ENCODE data around the gene PRICKLE1.

PRICKLE1 gene

DNA sequence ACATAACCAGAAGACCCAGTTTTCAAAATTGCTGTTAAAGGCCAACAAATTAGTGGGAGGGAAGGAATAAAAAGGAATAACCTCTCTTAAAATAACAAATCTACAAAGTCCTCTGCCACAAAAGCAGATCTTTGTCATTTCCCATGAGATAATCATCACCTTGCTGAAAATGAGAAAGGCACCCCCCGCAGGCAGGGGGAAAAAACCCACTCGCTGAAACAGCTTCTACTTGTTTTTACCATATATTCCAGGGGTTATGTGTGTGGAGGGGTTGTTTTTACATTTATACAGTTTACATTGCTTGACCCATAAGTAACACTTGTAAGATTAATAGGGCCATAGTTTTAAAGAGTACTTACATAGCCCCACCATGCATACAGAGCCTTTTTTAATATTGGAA lies 131.0 kb downstream of the PRICKLE1 start:
- Histone ChIP-seq H3K4me1 (ENCODE audit: control insufficient read depth, insufficient read depth, low read length) (no peaks in the 10 kb centered on the region), H3K4me3 (ENCODE audit: low read length in 2 of 2) (no peak overlapping the region), H3K9ac (ENCODE audit: low read length in 2 of 2) (no peak overlapping the region), H3K27me3 (ENCODE audit: control insufficient read depth in 1 of 2, insufficient read depth in 2 of 2, low read length in 2 of 2) (no peaks in the 10 kb centered on the region), H3K36me3 (ENCODE audit: control insufficient read depth in 2 of 2, insufficient read depth in 2 of 2, low read length in 2 of 2) (peaks cover 14 to 20% of the 10 kb centered on the region in 2 donors), H3K9me3 (ENCODE audit: control insufficient read depth in 2 of 2, low read length in 2 of 2) (no peaks in the 10 kb centered on the region), H3K27ac (ENCODE audit: low read length) (no peak overlapping the region)

GRCh38 chr12:42450248-42450647 lies 139.3 kb downstream of the PRICKLE1 start:
- Histone ChIP-seq H3K4me1 (ENCODE audit: control insufficient read depth, insufficient read depth, low read length) (no peaks in the 10 kb centered on the region), H3K4me3 (ENCODE audit: low read length in 2 of 2) (no peak overlapping the region), H3K9ac (ENCODE audit: low read length in 2 of 2) (no peak overlapping the region), H3K27ac (ENCODE audit: low read length) (no peak overlapping the region), H3K36me3 (ENCODE audit: control insufficient read depth in 2 of 2, insufficient read depth in 2 of 2, low read length in 2 of 2) (peaks cover 0 to 5% of the 10 kb centered on the region in 2 donors), H3K27me3 (ENCODE audit: control insufficient read depth in 1 of 2, insufficient read depth in 2 of 2, low read length in 2 of 2) (no peaks in the 10 kb centered on the region), H3K9me3 (ENCODE audit: control insufficient read depth in 2 of 2, low read length in 2 of 2) (no peaks in the 10 kb centered on the region)

DNA sequence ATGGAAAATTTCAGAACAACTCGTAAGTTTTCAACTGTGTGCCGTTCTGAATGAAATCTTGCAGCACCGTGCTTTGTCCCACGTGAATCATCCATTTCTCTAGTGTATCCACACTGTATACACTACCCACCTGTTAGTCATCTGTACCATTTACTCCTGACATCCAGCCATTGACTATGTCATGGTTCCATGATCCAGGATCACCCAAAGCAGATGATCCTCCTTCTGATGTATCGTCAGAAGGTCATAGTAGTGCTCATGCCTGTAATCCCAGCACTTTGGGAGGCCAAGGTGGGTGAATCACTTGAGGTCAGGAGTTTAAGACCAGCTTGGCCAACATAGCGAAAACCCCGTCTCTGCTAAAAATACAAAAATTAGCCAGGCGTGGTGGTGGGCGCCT lies 140.7 kb downstream of the PRICKLE1 start:
- H3K27me3 ChIP-seq (ENCODE audit: control insufficient read depth in 1 of 2, insufficient read depth in 2 of 2, low read length in 2 of 2) = no peaks in the 10 kb centered on the region
- H3K9me3 ChIP-seq (ENCODE audit: control insufficient read depth in 2 of 2, low read length in 2 of 2) = no peaks in the 10 kb centered on the region
- no peaks in the 10 kb centered on the region for H3K4me1 ChIP-seq (ENCODE audit: control insufficient read depth, insufficient read depth, low read length)
- no peak overlapping the region for H3K9ac ChIP-seq (ENCODE audit: low read length in 2 of 2)
- H3K27ac ChIP-seq (ENCODE audit: low read length) = no peak overlapping the region
- no peak overlapping the region for H3K4me3 ChIP-seq (ENCODE audit: low read length in 2 of 2)
- peaks cover 4 to 8% of the 10 kb centered on the region in 2 donors for H3K36me3 ChIP-seq (ENCODE audit: control insufficient read depth in 2 of 2, insufficient read depth in 2 of 2, low read length in 2 of 2)

DNA sequence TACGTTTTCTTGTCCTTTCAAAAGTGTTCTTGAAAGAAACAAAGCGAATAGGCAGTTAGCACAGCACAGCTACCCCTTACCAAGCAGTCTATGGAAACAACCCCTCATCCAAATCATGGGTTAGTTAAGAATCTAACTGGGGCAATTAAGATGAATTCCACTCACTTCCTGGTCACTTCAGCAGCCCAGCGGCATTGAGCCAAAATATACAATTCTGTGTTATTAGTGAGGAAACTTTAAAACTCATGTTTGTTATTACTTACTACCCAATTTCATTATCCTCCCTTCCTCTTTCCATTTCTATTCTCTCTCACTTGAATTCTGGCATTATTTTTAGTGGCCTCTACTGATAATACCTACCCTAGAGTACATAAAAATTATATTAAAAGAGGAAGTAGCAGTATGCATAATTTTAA lies 142.2 kb downstream of the PRICKLE1 start:
- Histone ChIP-seq H3K36me3 (ENCODE audit: control insufficient read depth in 2 of 2, insufficient read depth in 2 of 2, low read length in 2 of 2) (peaks cover 9 to 14% of the 10 kb centered on the region in 2 donors), H3K9me3 (ENCODE audit: control insufficient read depth in 2 of 2, low read length in 2 of 2) (no peaks in the 10 kb centered on the region), H3K4me3 (ENCODE audit: low read length in 2 of 2) (no peak overlapping the region), H3K4me1 (ENCODE audit: control insufficient read depth, insufficient read depth, low read length) (no peaks in the 10 kb centered on the region), H3K27ac (ENCODE audit: low read length) (no peak overlapping the region), H3K9ac (ENCODE audit: low read length in 2 of 2) (no peak overlapping the region), H3K27me3 (ENCODE audit: control insufficient read depth in 1 of 2, insufficient read depth in 2 of 2, low read length in 2 of 2) (no peaks in the 10 kb centered on the region)

- Histone ChIP-seq H3K4me1 (ENCODE audit: control insufficient read depth, insufficient read depth, low read length) (no peaks in the 10 kb centered on the region), H3K27me3 (ENCODE audit: control insufficient read depth in 1 of 2, insufficient read depth in 2 of 2, low read length in 2 of 2) (no peaks in the 10 kb centered on the region), H3K27ac (ENCODE audit: low read length) (no peak overlapping the region), H3K36me3 (ENCODE audit: control insufficient read depth in 2 of 2, insufficient read depth in 2 of 2, low read length in 2 of 2) (peaks cover 10 to 17% of the 10 kb centered on the region in 2 donors), H3K4me3 (ENCODE audit: low read length in 2 of 2) (no peak overlapping the region), H3K9ac (ENCODE audit: low read length in 2 of 2) (no peak overlapping the region), H3K9me3 (ENCODE audit: control insufficient read depth in 2 of 2, low read length in 2 of 2) (no peaks in the 10 kb centered on the region)
These were observed 142.8 kb downstream of the PRICKLE1 start for GRCh38 chr12:42446761-42447160.

DNA sequence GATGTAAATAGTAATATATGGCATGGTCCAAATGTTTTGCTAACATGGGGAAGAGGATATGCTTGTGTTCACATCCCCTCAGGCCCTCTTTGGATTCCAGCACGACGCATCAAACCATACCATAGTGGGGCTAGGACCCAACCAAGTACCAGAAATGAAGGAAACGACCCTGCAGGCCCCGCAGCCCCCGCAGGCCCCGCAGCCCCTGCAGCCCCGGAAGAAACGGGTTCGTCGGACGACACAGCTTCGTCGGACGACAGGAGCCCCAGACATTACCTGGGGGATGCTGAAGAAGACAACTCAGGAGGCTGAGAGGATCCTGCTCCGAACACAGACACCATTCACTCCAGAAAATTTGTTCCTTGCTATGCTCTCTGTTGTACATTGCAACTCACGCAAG lies 143.7 kb downstream of the PRICKLE1 start:
- Histone ChIP-seq H3K27ac (ENCODE audit: low read length) (no peak overlapping the region), H3K4me1 (ENCODE audit: control insufficient read depth, insufficient read depth, low read length) (no peaks in the 10 kb centered on the region), H3K27me3 (ENCODE audit: control insufficient read depth in 1 of 2, insufficient read depth in 2 of 2, low read length in 2 of 2) (no peaks in the 10 kb centered on the region), H3K9ac (ENCODE audit: low read length in 2 of 2) (no peak overlapping the region), H3K36me3 (ENCODE audit: control insufficient read depth in 2 of 2, insufficient read depth in 2 of 2, low read length in 2 of 2) (peaks cover 13 to 17% of the 10 kb centered on the region in 2 donors), H3K9me3 (ENCODE audit: control insufficient read depth in 2 of 2, low read length in 2 of 2) (no peaks in the 10 kb centered on the region), H3K4me3 (ENCODE audit: low read length in 2 of 2) (no peak overlapping the region)

- H3K9me3 ChIP-seq (ENCODE audit: control insufficient read depth in 2 of 2, low read length in 2 of 2) = no peaks in the 10 kb centered on the region
- H3K36me3 ChIP-seq (ENCODE audit: control insufficient read depth in 2 of 2, insufficient read depth in 2 of 2, low read length in 2 of 2) = peaks cover 13 to 14% of the 10 kb centered on the region in 2 donors
- no peak overlapping the region for H3K27ac ChIP-seq (ENCODE audit: low read length)
- no peak overlapping the region for H3K9ac ChIP-seq (ENCODE audit: low read length in 2 of 2)
- H3K27me3 ChIP-seq (ENCODE audit: control insufficient read depth in 1 of 2, insufficient read depth in 2 of 2, low read length in 2 of 2) = no peaks in the 10 kb centered on the region
- H3K4me1 ChIP-seq (ENCODE audit: control insufficient read depth, insufficient read depth, low read length) = no peaks in the 10 kb centered on the region
- no peak overlapping the region for H3K4me3 ChIP-seq (ENCODE audit: low read length in 2 of 2)
These were observed 145.2 kb downstream of the PRICKLE1 start for GRCh38 chr12:42444192-42444943.

- Histone ChIP-seq H3K4me3 (ENCODE audit: low read length in 2 of 2) (no peak overlapping the region), H3K36me3 (ENCODE audit: control insufficient read depth in 2 of 2, insufficient read depth in 2 of 2, low read length in 2 of 2) (peaks cover 12 to 13% of the 10 kb centered on the region in 2 donors)
These were observed 146.7 kb downstream of the PRICKLE1 start for GRCh38 chr12:42442888-42443287.

GRCh38 chr12:42442311-42442759 lies 147.2 kb downstream of the PRICKLE1 start:
- Histone ChIP-seq H3K27me3 (ENCODE audit: control insufficient read depth in 1 of 2, insufficient read depth in 2 of 2, low read length in 2 of 2) (no peaks in the 10 kb centered on the region), H3K9ac (ENCODE audit: low read length in 2 of 2) (no peak overlapping the region), H3K36me3 (ENCODE audit: control insufficient read depth in 2 of 2, insufficient read depth in 2 of 2, low read length in 2 of 2) (peaks cover 12 to 13% of the 10 kb centered on the region in 2 donors), H3K4me3 (ENCODE audit: low read length in 2 of 2) (no peak overlapping the region), H3K4me1 (ENCODE audit: control insufficient read depth, insufficient read depth, low read length) (no peaks in the 10 kb centered on the region), H3K9me3 (ENCODE audit: control insufficient read depth in 2 of 2, low read length in 2 of 2) (no peaks in the 10 kb centered on the region), H3K27ac (ENCODE audit: low read length) (no peak overlapping the region)

More at GRCh38 chr12:42442888-42443287, 146.7 kb downstream of the PRICKLE1 start:
- no peak overlapping the region for H3K27ac ChIP-seq (ENCODE audit: low read length)
- no peaks in the 10 kb centered on the region for H3K9me3 ChIP-seq (ENCODE audit: control insufficient read depth in 2 of 2, low read length in 2 of 2)
- H3K4me1 ChIP-seq (ENCODE audit: control insufficient read depth, insufficient read depth, low read length) = no peaks in the 10 kb centered on the region
- no peak overlapping the region for H3K9ac ChIP-seq (ENCODE audit: low read length in 2 of 2)
- H3K27me3 ChIP-seq (ENCODE audit: control insufficient read depth in 1 of 2, insufficient read depth in 2 of 2, low read length in 2 of 2) = no peaks in the 10 kb centered on the region

GRCh38 chr12:42440608-42441007 lies 148.9 kb downstream of the PRICKLE1 start:
- Histone ChIP-seq H3K9ac (ENCODE audit: low read length in 2 of 2) (no peak overlapping the region), H3K27ac (ENCODE audit: low read length) (no peak overlapping the region), H3K9me3 (ENCODE audit: control insufficient read depth in 2 of 2, low read length in 2 of 2) (no peaks in the 10 kb centered on the region), H3K4me1 (ENCODE audit: control insufficient read depth, insufficient read depth, low read length) (no peaks in the 10 kb centered on the region), H3K36me3 (ENCODE audit: control insufficient read depth in 2 of 2, insufficient read depth in 2 of 2, low read length in 2 of 2) (peaks cover 12 to 13% of the 10 kb centered on the region in 2 donors), H3K27me3 (ENCODE audit: control insufficient read depth in 1 of 2, insufficient read depth in 2 of 2, low read length in 2 of 2) (no peaks in the 10 kb centered on the region), H3K4me3 (ENCODE audit: low read length in 2 of 2) (no peak overlapping the region)

- no peak overlapping the region for H3K27ac ChIP-seq (ENCODE audit: low read length)
- H3K27me3 ChIP-seq (ENCODE audit: control insufficient read depth in 1 of 2, insufficient read depth in 2 of 2, low read length in 2 of 2) = no peaks in the 10 kb centered on the region
- H3K4me1 ChIP-seq (ENCODE audit: control insufficient read depth, insufficient read depth, low read length) = no peaks in the 10 kb centered on the region
- H3K9me3 ChIP-seq (ENCODE audit: control insufficient read depth in 2 of 2, low read length in 2 of 2) = no peaks in the 10 kb centered on the region
- no peak overlapping the region for H3K4me3 ChIP-seq (ENCODE audit: low read length in 2 of 2)
- peaks cover 0 to 2% of the 10 kb centered on the region in 2 donors for H3K36me3 ChIP-seq (ENCODE audit: control insufficient read depth in 2 of 2, insufficient read depth in 2 of 2, low read length in 2 of 2)
- H3K9ac ChIP-seq (ENCODE audit: low read length in 2 of 2) = no peak overlapping the region
These were observed 156.9 kb downstream of the PRICKLE1 start for GRCh38 chr12:42432517-42433140.

Data from stomach smooth muscle (tissue), 2 donors.